Suprapubic skin (tissue), 4 donors: ENCODE results near the gene C9orf153. TPM values are rescaled to one million over a fixed set of nuclear protein-coding genes. Genes with fewer than 3 reads are reported as not detected.

Experiments
- DNase-seq, 2 donors: peaks; one replicate each; pipeline ENCODE4 v3.0.0-alpha.2; 2019; ENCODE audit warnings: low spot score in 2 of 2
- H3K27ac ChIP-seq: fragments of 200-600 bp; sonication (generic); one replicate; pipeline ENCODE4 v1.5.1; 2019
- H3K27me3 ChIP-seq: fragments of 200-600 bp; sonication (generic); one replicate; pipeline ENCODE4 v1.5.1; 2019
- H3K36me3 ChIP-seq: fragments of 200-600 bp; sonication (generic); one replicate; pipeline ENCODE4 v1.5.1; 2019
- H3K4me1 ChIP-seq: fragments of 200-600 bp; sonication (generic); one replicate; pipeline ENCODE4 v1.5.1; 2019
- H3K4me3 ChIP-seq: fragments of 200-600 bp; sonication (generic); one replicate; pipeline ENCODE4 v1.5.1; 2019; ENCODE audit warnings: mild to moderate bottlenecking
- H3K9me3 ChIP-seq: fragments of 200-600 bp; sonication (generic); one replicate; pipeline ENCODE4 v1.5.1; 2019
- EP300 ChIP-seq: sonication (generic); formaldehyde crosslinking; IDR thresholded peaks from one replicate; pipeline ENCODE4 v1.6.1; 2017; ENCODE audit warnings: antibody characterized with exemption
- POLR2A ChIP-seq, 2 donors: fragments of 450-650 bp; IDR thresholded peaks; one replicate each; pipeline ENCODE4 v1.6.1; 2017; ENCODE audit warnings: antibody characterized with exemption in 2 of 2, mild to moderate bottlenecking in 2 of 2, moderate library complexity in 2 of 2
- POLR2AphosphoS5 ChIP-seq, 3 donors: sonication (generic); formaldehyde crosslinking; IDR thresholded peaks; one replicate each; pipeline ENCODE4 v1.6.1; 2017; ENCODE audit warnings: antibody characterized with exemption in 3 of 3
- WGBS: methylation state at CpG from one replicate; pipeline ENCODE4 v1.1.5; 2018; 5-methylcytosine and 5-hydroxymethylcytosine counted together
- total RNA-seq, 4 donors: library from RNA; depleted of rRNA; stranded (reverse); fragments of >200 nt; gene quantifications; one replicate each; pipeline ENCODE4 v1.1.0, GENCODE V29; 2016
- TF ChIP-seq, protein P1 (sequence below), 2 donors: fragments of 200-600 bp in 1 of 2; fragments of 450-650 bp in 1 of 2; sonication (generic) in 1 of 2; IDR thresholded peaks; one replicate each; pipeline ENCODE4 v1.5.1; 2016 to 2019; ENCODE audit warnings: antibody characterized with exemption in 2 of 2, mild to moderate bottlenecking in 1 of 2, moderate library complexity in 1 of 2

C9orf153 gene
- total RNA-seq, 4 donors from 2014 or later, result 0.34 to 7.6 TPM; not detected in 2

GRCh38 chr9:86256653-86257052 is 2.8 kb downstream of the C9orf153 start:
- TF ChIP-seq, protein P1, sequence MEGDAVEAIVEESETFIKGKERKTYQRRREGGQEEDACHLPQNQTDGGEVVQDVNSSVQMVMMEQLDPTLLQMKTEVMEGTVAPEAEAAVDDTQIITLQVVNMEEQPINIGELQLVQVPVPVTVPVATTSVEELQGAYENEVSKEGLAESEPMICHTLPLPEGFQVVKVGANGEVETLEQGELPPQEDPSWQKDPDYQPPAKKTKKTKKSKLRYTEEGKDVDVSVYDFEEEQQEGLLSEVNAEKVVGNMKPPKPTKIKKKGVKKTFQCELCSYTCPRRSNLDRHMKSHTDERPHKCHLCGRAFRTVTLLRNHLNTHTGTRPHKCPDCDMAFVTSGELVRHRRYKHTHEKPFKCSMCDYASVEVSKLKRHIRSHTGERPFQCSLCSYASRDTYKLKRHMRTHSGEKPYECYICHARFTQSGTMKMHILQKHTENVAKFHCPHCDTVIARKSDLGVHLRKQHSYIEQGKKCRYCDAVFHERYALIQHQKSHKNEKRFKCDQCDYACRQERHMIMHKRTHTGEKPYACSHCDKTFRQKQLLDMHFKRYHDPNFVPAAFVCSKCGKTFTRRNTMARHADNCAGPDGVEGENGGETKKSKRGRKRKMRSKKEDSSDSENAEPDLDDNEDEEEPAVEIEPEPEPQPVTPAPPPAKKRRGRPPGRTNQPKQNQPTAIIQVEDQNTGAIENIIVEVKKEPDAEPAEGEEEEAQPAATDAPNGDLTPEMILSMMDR (IDR thresholded peaks at IDR 0.05), result no peak
- TF ChIP-seq EP300 (no peak), POLR2A (IDR thresholded peaks at IDR 0.05) (no peak), POLR2AphosphoS5 (IDR thresholded peaks at IDR 0.05) (no peak)
- Histone ChIP-seq H3K27me3 (no peaks in the 10 kb centered on the region), H3K27ac (no peak overlapping the region), H3K4me3 (no peak overlapping the region), H3K36me3 (peaks cover 2% of the 10 kb centered on the region), H3K9me3 (no peaks in the 10 kb centered on the region), H3K4me1 (no peaks in the 10 kb centered on the region)
- WGBS, result 87% methylated on average over 3 of the region's 3 CpGs
- no peak for DNase-seq

GRCh38 chr9:86253577-86253976 is 5.9 kb downstream of the C9orf153 start:
- Histone ChIP-seq H3K4me1 (no peaks in the 10 kb centered on the region), H3K4me3 (no peak overlapping the region), H3K27me3 (no peaks in the 10 kb centered on the region), H3K27ac (no peak overlapping the region), H3K36me3 (no peaks in the 10 kb centered on the region), H3K9me3 (no peaks in the 10 kb centered on the region)
- DNase-seq, result no peak
- TF ChIP-seq POLR2AphosphoS5 (IDR thresholded peaks at IDR 0.05) (no peak), EP300 (no peak), POLR2A (IDR thresholded peaks at IDR 0.05) (no peak)
- TF ChIP-seq, protein P1 (IDR thresholded peaks at IDR 0.05), result no peak
- WGBS, result 100% methylated on average over 3 of the region's 3 CpGs

DNA sequence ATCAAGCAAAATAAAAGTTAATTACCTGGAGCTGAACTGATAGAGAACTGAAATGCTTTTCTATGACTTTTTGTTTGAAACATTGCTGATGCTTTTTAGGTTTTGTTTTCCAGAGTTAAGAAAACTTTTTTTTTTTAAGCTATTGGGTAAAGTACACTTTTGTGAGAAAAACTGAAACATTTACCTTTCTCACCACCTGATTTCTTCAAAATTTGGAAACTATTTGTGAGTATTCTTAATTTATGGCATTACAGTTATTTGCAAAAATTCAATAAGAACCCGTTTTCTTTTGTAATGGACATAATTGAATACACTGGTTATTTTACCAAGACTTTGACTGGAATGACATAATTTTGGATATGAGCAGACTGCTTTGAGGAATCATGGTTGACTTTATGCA is 6.6 kb downstream of the C9orf153 start:
- 94% methylated on average over 1 of the region's 1 CpG for WGBS
- Histone ChIP-seq H3K9me3 (no peaks in the 10 kb centered on the region), H3K4me3 (no peak overlapping the region), H3K36me3 (no peaks in the 10 kb centered on the region), H3K27ac (no peak overlapping the region), H3K4me1 (no peaks in the 10 kb centered on the region), H3K27me3 (no peaks in the 10 kb centered on the region)
- no peak for DNase-seq
- TF ChIP-seq, protein P1 (IDR thresholded peaks at IDR 0.05), result no peak
- TF ChIP-seq POLR2AphosphoS5 (IDR thresholded peaks at IDR 0.05) (no peak), POLR2A (IDR thresholded peaks at IDR 0.05) (no peak), EP300 (no peak)

GRCh38 chr9:86250123-86250522 is 9.3 kb downstream of the C9orf153 start:
- H3K36me3 ChIP-seq, result no peaks in the 10 kb centered on the region
- TF ChIP-seq POLR2AphosphoS5 (IDR thresholded peaks at IDR 0.05) (no peak), EP300 (no peak), POLR2A (IDR thresholded peaks at IDR 0.05) (no peak)
- no peak overlapping the region for H3K27ac ChIP-seq
- H3K4me1 ChIP-seq, result no peaks in the 10 kb centered on the region
- no peaks in the 10 kb centered on the region for H3K9me3 ChIP-seq
- H3K27me3 ChIP-seq, result no peaks in the 10 kb centered on the region
- H3K4me3 ChIP-seq, result no peak overlapping the region
- no peak for DNase-seq

DNA sequence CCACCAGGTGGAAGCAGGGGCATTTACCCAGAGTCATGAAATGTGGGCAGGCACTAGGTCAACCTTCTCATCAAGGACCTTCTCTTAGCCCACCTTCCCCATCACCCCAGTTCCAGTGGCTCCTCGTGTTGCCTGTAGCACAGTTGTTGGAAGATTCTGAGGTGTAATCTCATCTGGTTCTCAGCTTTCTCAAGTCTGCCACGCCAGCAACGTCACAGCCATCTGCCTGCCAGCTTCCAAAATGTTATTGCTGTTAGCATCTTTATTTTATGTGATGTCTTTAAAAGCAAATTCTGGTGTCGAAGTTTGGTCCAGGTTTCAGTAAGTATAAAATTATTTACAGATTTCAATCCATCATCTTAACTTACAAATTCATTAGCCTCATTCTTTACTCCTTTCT is 10.7 kb downstream of the C9orf153 start:
- Histone ChIP-seq H3K27ac (no peak overlapping the region), H3K4me1 (no peaks in the 10 kb centered on the region), H3K36me3 (no peaks in the 10 kb centered on the region), H3K4me3 (no peak overlapping the region), H3K27me3 (no peaks in the 10 kb centered on the region), H3K9me3 (no peaks in the 10 kb centered on the region)
- WGBS, result 76% methylated on average over 4 of the region's 4 CpGs
- no peak for TF ChIP-seq POLR2AphosphoS5 (IDR thresholded peaks at IDR 0.05)
- DNase-seq, result no peak

DNA sequence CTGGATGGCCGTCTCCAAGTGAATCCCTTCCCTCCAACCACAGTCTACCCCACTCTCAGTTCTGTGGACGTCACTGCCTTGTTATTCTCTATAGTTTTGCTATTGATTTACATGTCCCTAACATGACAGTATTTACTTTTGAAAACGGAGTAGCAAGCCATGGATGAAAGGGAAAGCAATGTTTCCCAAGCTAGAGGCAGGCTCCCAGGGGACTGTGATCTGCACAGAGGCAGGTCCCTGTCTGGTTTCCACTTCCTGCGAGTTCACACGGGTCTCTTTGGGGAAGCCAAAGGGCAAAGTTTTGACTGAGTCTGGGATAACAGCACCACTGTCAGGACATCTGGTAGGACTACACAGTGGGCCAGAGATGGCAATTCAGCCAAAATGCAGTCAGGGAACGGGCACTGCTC is 12.7 kb downstream of the C9orf153 start:
- no peak overlapping the region for H3K4me3 ChIP-seq
- H3K27ac ChIP-seq, result no peak overlapping the region
- peaks cover 4% of the 10 kb centered on the region for H3K4me1 ChIP-seq
- no peak for TF ChIP-seq POLR2AphosphoS5 (IDR thresholded peaks at IDR 0.05)
- no peak for TF ChIP-seq EP300
- TF ChIP-seq, protein P1 (IDR thresholded peaks at IDR 0.05), result no peak
- TF ChIP-seq POLR2A (IDR thresholded peaks at IDR 0.05), result no peak
- no peaks in the 10 kb centered on the region for H3K9me3 ChIP-seq
- WGBS, result 42% methylated on average over 6 of the region's 6 CpGs
- DNase-seq, result no peak
- no peaks in the 10 kb centered on the region for H3K36me3 ChIP-seq
- H3K27me3 ChIP-seq, result no peaks in the 10 kb centered on the region
